CD14-positive monocyte (primary cell): Measurements from ENCODE around the gene ANKRD12. TPM values are rescaled to one million over a fixed set of nuclear protein-coding genes. Genes with fewer than 3 reads are reported as not detected.

Experiments used
- DNase-seq, 3 donors: peaks; one replicate each; pipeline ENCODE4 v3.0.0-alpha.2; 2011 to 2022
- H2AFZ ChIP-seq: 2 replicates; pipeline ENCODE4 v1.6.0; 2012; ENCODE audit warnings: mild to moderate bottlenecking, low read depth, low read length, inconsistent platforms; ENCODE audit not compliant: insufficient read depth, poor library complexity, severe bottlenecking
- H3K27ac ChIP-seq, 2 donors: 1 replicate in 1 of 2; 2 replicates in 1 of 2; pipeline ENCODE4 v1.5.1; 2012 to 2013; ENCODE audit warnings: low read length in 2 of 2, control low read depth in 1 of 2, inconsistent platforms in 1 of 2, low read depth in 1 of 2, mild to moderate bottlenecking in 1 of 2
- H3K27me3 ChIP-seq, 2 donors: one replicate each; pipeline versions ENCODE4 v1.6.0 to v1.6.1; 2011 to 2013; ENCODE audit warnings: low read length in 2 of 2; ENCODE audit not compliant: control insufficient read depth in 2 of 2, insufficient read depth in 2 of 2
- H3K36me3 ChIP-seq, 2 donors: replicated peaks in 1 of 2; 1 replicate in 1 of 2; 2 replicates in 1 of 2; pipeline versions ENCODE4 v1.5.1 to v1.6.1; 2012 to 2013; ENCODE audit warnings: low read length in 2 of 2, control low read depth in 1 of 2, inconsistent platforms in 1 of 2, mild to moderate bottlenecking in 1 of 2; ENCODE audit not compliant: insufficient read depth in 2 of 2, control insufficient read depth in 1 of 2
- H3K4me1 ChIP-seq, 2 donors: 1 replicate in 1 of 2; 2 replicates in 1 of 2; pipeline versions ENCODE4 v1.5.1 to v1.6.1; 2012 to 2013; ENCODE audit warnings: low read length in 2 of 2, control low read depth in 1 of 2, inconsistent platforms in 1 of 2, mild to moderate bottlenecking in 1 of 2, moderate library complexity in 1 of 2; ENCODE audit not compliant: insufficient read depth in 2 of 2, control insufficient read depth in 1 of 2
- H3K4me2 ChIP-seq: replicated peaks from 2 replicates; pipeline ENCODE3; 2012; ENCODE audit warnings: low read length, moderate library complexity, mild to moderate bottlenecking; ENCODE audit not compliant: poor library complexity, severe bottlenecking; ENCODE audit errors: extremely low read depth
- H3K4me3 ChIP-seq, 3 experiments: fragments of 200-600 bp in 1 of 3; sonication (generic) in 1 of 3; replicated peaks in 1 of 3; 1 replicate in 2 of 3; 2 replicates in 1 of 3; pipeline ENCODE4 v1.5.1; 2011 to 2013; ENCODE audit warnings: low read length in 3 of 3, mild to moderate bottlenecking in 3 of 3, control low read depth in 2 of 3, low read depth in 2 of 3, inconsistent platforms in 1 of 3, moderate library complexity in 1 of 3
- H3K79me2 ChIP-seq: 2 replicates; pipeline ENCODE4 v1.6.0; 2012; ENCODE audit warnings: mild to moderate bottlenecking, control low read depth, inconsistent platforms, low read length, moderate library complexity; ENCODE audit not compliant: insufficient read depth
- H3K9ac ChIP-seq: 2 replicates; pipeline ENCODE4 v1.6.0; 2017; ENCODE audit warnings: low read length, mild to moderate bottlenecking; ENCODE audit not compliant: insufficient read depth, poor library complexity, severe bottlenecking
- H3K9me3 ChIP-seq, 2 donors: replicated peaks in 1 of 2; 1 replicate in 1 of 2; 2 replicates in 1 of 2; pipeline versions ENCODE4 v1.5.1 to v1.6.1; 2012 to 2013; ENCODE audit warnings: low read length in 2 of 2, control low read depth in 1 of 2; ENCODE audit not compliant: control insufficient read depth in 1 of 2, insufficient read depth in 1 of 2
- H4K20me1 ChIP-seq: 2 replicates; pipeline ENCODE4 v1.6.0; 2012; ENCODE audit warnings: mild to moderate bottlenecking, low read length, control low read depth, moderate library complexity; ENCODE audit not compliant: insufficient read depth
- H3K27ac Mint-ChIP-seq, 7 donors: one replicate each; pipeline ENCODE4 v1.8.0; 2020; ENCODE audit warnings: mild to moderate bottlenecking in 7 of 7, mixed read lengths in 7 of 7, moderate library complexity in 6 of 7, inconsistent platforms in 2 of 7
- H3K27me3 Mint-ChIP-seq, 3 donors: one replicate each; pipeline ENCODE4 v1.8.0; 2021 to 2022; ENCODE audit warnings: low read depth in 3 of 3, mild to moderate bottlenecking in 3 of 3, mixed read lengths in 3 of 3, moderate library complexity in 3 of 3, inconsistent platforms in 1 of 3
- H3K36me3 Mint-ChIP-seq, 2 donors: one replicate each; pipeline ENCODE4 v1.8.0; 2020; ENCODE audit warnings: mixed read lengths in 2 of 2, inconsistent platforms in 1 of 2, mild to moderate bottlenecking in 1 of 2
- H3K4me1 Mint-ChIP-seq: one replicate; pipeline ENCODE4 v1.8.0; 2020; ENCODE audit warnings: mild to moderate bottlenecking, mixed read lengths
- H3K4me3 Mint-ChIP-seq, 2 donors: one replicate each; pipeline ENCODE4 v1.8.0; 2020; ENCODE audit warnings: mild to moderate bottlenecking in 2 of 2, mixed read lengths in 2 of 2, moderate library complexity in 1 of 2
- H3K9me3 Mint-ChIP-seq, 7 donors: one replicate each; pipeline ENCODE4 v1.8.0; 2020 to 2022; ENCODE audit warnings: mixed read lengths in 7 of 7, mild to moderate bottlenecking in 6 of 7, moderate library complexity in 6 of 7, inconsistent platforms in 2 of 7
- WGBS: methylation state at CpG from one replicate; pipeline ENCODE4 v1.1.5; 2013; ENCODE audit warnings: missing lambda C conversion rate; ENCODE audit not compliant: insufficient coverage; 5-methylcytosine and 5-hydroxymethylcytosine counted together
- intact Hi-C, 2 donors: fragments of 100-400 bp; cut with micrococcal nuclease; formaldehyde crosslinking; loops; one replicate each; pipeline versions ENCODE4 v1.15.0 to v1.15.1; 2023
- polyA plus RNA-seq, 3 donors: library from polyadenylated mRNA; depleted of rRNA in 1 of 3; unstranded in 2 of 3; stranded (reverse) in 1 of 3; fragments of 300-500 nt in 2 of 3; fragments of >200 nt in 1 of 3; fragmentation: Illumina TruSeq in 2 of 3; gene quantifications; 1 replicate in 2 of 3; 2 replicates in 1 of 3; pipeline ENCODE4 v1.2.3, GENCODE V29; 2012 to 2021
- TF ChIP-seq, protein P1 (sequence below): fragments of 200-600 bp; IDR thresholded peaks from one replicate; pipeline ENCODE4 v1.8.0; 2022; ENCODE audit warnings: antibody characterized with exemption, mild to moderate bottlenecking

The ANKRD12 gene
- polyA plus RNA-seq, 3 donors = 9.3 to 15.5 (median 15.4) TPM

DNA sequence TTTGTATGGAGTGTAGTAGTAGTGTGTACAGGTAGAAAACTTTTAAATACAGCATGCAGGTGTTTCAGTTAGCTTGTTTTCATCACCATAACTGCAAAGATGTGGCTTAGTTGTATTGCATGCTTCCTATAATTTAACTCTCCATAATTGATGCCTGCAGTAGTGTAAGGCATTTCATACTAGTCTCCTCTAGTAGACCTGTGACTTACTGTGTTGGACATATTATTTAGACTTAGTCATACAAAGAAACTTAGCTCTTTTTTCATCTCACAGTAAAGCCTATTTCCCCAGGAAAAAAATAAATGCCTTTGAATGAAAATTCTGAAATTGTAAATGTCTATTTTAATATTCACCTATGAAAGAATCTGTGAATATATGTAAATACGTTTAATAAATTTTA lies 145.2 kb downstream of the ANKRD12 start:
- Histone ChIP-seq H3K4me3 (no peak overlapping the region), H3K9me3 (no peaks in the 10 kb centered on the region), H3K4me1 (no peaks in the 10 kb centered on the region), H3K79me2 (no peaks in the 10 kb centered on the region), H2AFZ (no peak overlapping the region), H3K27ac (no peak overlapping the region), H4K20me1 (no peaks in the 10 kb centered on the region), H3K36me3 (peaks cover 49 to 71% of the 10 kb centered on the region in 2 donors), H3K4me2 (no peak overlapping the region), H3K27me3 (no peaks in the 10 kb centered on the region), H3K9ac (no peak overlapping the region)
- H3K4me3 Mint-ChIP-seq = no peak overlapping the region
- H3K9me3 Mint-ChIP-seq = peaks cover 0 to 4% (median 0%) of the 10 kb centered on the region in 7 donors
- no CpG with 5 or more reads among the region's 1 CpG for WGBS
- TF ChIP-seq, protein P1, sequence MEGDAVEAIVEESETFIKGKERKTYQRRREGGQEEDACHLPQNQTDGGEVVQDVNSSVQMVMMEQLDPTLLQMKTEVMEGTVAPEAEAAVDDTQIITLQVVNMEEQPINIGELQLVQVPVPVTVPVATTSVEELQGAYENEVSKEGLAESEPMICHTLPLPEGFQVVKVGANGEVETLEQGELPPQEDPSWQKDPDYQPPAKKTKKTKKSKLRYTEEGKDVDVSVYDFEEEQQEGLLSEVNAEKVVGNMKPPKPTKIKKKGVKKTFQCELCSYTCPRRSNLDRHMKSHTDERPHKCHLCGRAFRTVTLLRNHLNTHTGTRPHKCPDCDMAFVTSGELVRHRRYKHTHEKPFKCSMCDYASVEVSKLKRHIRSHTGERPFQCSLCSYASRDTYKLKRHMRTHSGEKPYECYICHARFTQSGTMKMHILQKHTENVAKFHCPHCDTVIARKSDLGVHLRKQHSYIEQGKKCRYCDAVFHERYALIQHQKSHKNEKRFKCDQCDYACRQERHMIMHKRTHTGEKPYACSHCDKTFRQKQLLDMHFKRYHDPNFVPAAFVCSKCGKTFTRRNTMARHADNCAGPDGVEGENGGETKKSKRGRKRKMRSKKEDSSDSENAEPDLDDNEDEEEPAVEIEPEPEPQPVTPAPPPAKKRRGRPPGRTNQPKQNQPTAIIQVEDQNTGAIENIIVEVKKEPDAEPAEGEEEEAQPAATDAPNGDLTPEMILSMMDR = no peak
- DNase-seq = no peak
- no peaks in the 10 kb centered on the region for H3K4me1 Mint-ChIP-seq
- H3K27ac Mint-ChIP-seq = no peak overlapping the region
- peaks cover 46 to 61% of the 10 kb centered on the region in 2 donors for H3K36me3 Mint-ChIP-seq
- intact Hi-C loops = no loop called here
- H3K27me3 Mint-ChIP-seq = no peaks in the 10 kb centered on the region

DNA sequence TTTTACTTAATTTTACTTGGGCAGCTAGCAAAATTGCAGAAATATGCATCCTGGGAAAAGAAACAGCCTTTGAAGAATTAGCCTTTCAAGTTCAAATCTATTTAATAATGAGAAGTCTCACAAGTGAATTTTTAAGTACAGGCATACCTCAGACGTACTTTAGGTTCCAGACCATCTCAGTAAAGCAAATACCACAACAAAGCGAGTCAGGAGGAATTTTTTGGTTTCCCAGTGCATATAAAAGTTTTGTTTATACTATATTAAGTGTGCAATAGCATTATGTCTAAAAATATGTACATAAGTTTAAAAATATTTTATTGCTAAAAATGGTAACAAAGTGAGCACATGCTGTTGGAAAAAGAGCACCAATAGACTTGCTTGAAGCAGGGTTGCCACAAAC lies 147.2 kb downstream of the ANKRD12 start:
- DNase-seq = no peak
- Histone ChIP-seq H3K4me2 (no peak overlapping the region), H3K27me3 (no peaks in the 10 kb centered on the region), H3K4me3 (no peak overlapping the region), H3K4me1 (no peaks in the 10 kb centered on the region), H3K36me3 (peaks cover 32 to 54% of the 10 kb centered on the region in 2 donors), H2AFZ (no peak overlapping the region), H3K9ac (no peak overlapping the region), H4K20me1 (no peaks in the 10 kb centered on the region), H3K27ac (no peak overlapping the region), H3K79me2 (no peaks in the 10 kb centered on the region), H3K9me3 (no peaks in the 10 kb centered on the region)
- TF ChIP-seq, protein P1 = no peak
- no peak overlapping the region for H3K27ac Mint-ChIP-seq
- H3K36me3 Mint-ChIP-seq = peaks cover 30 to 42% of the 10 kb centered on the region in 2 donors
- no peaks in the 10 kb centered on the region for H3K27me3 Mint-ChIP-seq
- H3K9me3 Mint-ChIP-seq = peaks cover 0 to 8% (median 4%) of the 10 kb centered on the region in 7 donors
- no peaks in the 10 kb centered on the region for H3K4me1 Mint-ChIP-seq
- WGBS = no CpG with 5 or more reads among the region's 2 CpGs
- H3K4me3 Mint-ChIP-seq = no peak overlapping the region
- intact Hi-C loops = no loop called here
